CMK (cell line): Measurements from ENCODE around the gene ARHGAP42.
"Not testable (repeated sequence)": the region's sequence is repeated elsewhere in the genome, so short reads cannot be mapped to it uniquely, and the experiment has no call there.

Source experiments
- DNase-seq: peaks from one replicate; pipeline ENCODE4 v3.0.0-alpha.2; 2010; ENCODE audit warnings: low read depth

ARHGAP42 gene

GRCh38 chr11:100727410-100727809, 40.3 kb downstream of the ARHGAP42 start:
- DNase-seq = no peak

DNA sequence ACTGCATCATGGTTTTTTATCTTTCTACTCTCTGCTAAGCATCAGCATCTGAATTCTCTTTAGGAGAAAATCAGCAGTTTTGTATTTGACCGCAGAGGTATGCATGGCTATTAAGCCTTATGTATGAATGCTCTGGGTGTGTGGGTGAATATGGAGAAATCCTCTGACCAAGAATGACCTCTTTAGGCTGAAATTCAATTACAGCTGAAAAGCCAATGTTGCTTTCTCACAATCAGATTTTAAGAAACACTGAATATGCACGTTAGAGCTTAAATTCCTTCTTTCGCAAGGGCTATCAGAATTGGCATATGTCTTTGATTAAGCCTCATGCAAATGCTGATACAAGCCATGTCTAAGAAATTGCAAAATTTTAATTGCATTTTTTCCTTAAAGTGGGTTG, 43.2 kb downstream of the ARHGAP42 start:
- no peak for DNase-seq

DNA sequence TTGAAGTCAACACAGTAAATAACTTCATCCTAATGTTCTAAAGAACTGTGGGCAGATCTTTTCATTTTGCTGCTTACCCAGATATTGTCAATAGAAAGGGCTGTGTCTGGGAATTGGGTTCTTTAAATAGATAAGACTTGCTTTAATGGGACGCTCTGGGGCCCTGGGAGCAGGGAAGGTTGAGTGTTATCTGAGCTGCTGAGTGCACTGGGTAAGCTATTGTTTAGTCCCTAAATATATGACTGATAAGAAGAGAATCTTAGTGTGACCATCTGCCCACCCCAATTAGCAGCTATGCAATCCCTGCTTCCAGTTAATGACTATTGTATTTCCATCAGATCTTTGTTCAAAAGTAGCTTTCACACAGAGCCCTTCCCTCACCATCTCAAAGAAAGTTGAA, 44.4 kb downstream of the ARHGAP42 start:
- no peak for DNase-seq

- DNase-seq = no peak
Measured at GRCh38 chr11:100732949-100733348, 45.9 kb downstream of the ARHGAP42 start.

DNA sequence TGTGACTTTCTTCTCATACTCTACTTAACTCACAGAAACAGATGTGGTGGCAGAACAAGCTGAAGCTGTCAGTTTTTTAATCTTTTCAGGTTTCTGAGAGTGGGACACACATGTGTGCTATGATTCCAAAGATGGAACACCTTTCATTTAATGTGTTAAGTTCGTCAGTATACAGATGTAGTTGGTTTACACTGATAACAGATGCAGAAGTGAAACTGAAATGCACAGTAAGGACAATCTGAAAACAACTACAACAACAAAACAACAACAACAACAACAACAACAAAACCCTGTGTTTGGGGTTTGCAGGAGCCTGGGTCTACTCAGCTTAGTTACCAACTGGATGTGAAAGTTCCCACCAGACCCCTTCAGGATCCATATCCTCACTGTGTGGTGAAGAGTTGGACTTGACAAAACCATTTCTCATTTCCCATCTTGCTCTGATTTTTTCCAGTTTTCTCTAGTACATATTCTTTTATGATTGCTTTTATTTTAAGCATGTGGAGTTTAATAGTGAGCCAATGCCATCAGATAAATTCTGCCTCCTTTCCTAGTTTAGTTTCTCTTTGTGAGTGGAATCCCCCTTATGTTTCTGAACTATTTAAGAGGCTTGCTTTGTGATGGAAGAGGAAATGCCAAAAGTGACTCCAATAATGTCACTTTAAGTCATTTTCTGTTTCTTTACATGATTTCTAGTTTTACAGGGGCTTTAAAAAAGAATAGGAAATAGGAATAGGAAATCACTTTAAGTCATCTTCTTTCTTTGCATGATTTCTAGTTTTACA, 47.8 kb downstream of the ARHGAP42 start:
- no peak for DNase-seq

- DNase-seq = no peak
Measured at GRCh38 chr11:100735949-100736675, 49.0 kb downstream of the ARHGAP42 start.

- DNase-seq = no peak
Measured at GRCh38 chr11:100738701-100739270, 51.7 kb downstream of the ARHGAP42 start.

DNA sequence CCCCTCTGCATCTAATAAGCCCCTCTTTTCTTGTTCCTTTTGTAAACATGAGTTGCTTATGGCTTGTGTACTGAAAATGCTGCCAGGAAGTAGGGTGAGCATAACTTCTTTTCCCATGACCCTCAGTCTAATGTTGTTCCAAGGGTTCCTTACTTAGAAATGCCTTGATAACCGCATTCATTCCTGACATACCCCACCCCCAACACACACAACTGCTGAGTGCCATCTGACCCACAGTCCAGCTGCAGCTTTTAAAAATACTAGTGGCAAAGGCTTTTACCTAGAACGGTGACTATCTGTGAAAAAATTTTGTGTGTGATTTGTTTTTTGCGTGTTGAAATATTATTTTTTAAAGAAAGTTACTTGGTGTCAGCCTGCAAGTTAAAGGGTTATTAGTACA, 52.6 kb downstream of the ARHGAP42 start:
- DNase-seq = no peak

- no peak for DNase-seq
Measured at GRCh38 chr11:100740440-100740839, 53.4 kb downstream of the ARHGAP42 start.

DNA sequence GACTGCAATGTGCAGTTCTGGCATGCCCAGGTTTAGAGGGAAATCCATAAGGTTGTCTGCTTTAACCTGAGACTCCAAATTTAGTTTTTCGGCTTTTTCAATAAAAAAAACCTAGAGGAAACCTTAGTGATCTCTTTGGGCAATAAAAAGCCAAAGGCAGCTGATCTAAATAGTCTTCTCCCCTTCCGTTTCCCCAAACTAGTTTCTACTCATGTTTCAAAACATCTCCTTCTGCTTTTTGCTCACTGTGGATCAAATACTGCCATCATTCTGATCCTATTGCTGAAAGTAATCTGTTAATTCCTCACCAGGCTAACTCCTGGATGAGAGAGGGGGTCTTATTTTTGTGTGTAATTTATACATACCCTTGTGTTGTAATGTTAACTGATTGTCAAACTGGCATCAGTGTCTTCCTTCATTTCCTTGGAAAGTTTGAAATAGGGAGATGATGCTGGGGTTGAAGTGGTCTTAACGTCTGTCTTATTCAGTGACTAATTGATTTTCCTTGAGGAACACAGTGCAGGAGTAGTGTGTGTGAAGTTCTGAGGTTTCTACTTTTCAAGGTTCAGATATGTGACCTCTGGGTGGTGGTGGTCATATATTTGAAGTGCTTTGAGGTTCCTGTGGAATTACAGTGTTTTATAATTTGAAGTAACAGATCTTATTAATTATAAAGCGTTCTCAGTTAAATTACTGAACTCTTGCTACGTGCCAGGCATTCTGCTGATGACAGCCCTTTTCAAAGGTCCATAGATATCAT, 55.0 kb downstream of the ARHGAP42 start:
- DNase-seq = no peak

DNA sequence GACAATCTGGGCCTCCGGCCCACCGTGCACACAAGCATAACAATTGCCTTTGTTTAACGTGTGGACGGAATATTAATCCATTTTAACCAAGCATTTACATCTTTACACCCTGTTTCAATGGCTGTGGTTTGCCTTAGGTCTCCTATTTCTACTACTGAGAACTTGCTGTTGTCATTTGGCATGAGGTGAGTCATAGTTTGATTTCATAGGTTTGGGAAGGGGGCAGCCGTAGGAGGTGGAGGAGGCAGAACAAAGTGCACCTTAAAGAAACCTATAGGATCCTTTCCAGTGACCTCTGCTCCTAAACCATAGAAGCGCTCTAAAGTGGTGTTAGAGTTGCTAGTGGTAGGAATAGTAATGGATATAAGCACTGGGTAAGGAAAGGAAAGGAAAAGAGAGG, 59.4 kb downstream of the ARHGAP42 start:
- DNase-seq = no peak

- no peak for DNase-seq
Measured at GRCh38 chr11:100748153-100748552, 61.1 kb downstream of the ARHGAP42 start.

DNA sequence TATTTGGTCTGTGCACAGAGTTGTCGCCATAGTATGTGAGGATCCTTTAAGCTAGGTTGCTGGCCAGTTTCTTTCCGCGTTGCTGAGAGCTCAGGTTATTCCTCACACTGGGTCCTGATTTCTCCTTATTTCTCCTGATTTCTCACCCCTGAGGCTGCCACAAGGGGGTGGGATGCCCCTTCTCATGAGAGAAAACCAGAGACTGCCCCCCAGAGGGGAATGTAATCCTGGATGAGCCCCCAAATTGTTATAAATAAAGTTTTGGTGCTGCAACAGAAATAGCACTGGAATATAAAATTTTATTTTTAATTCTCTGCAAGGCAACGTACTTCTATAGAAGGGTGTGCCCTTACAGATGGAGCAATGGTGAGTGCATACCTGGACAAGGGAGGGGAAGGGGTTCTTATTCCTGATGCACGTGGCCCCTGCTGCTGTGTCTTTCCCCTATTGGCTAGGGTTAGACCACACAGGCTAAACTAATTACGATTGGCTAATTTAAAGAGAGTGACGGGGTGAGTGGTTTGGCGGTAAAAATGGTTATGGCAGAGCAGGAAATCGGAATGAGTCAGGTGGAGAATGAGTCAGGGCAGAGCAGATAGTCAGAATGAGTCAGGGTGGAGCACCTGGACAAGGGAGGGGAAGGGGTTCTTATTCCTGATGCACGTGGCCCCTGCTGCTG, 62.9 kb downstream of the ARHGAP42 start:
- not testable (repeated sequence) for DNase-seq

DNA sequence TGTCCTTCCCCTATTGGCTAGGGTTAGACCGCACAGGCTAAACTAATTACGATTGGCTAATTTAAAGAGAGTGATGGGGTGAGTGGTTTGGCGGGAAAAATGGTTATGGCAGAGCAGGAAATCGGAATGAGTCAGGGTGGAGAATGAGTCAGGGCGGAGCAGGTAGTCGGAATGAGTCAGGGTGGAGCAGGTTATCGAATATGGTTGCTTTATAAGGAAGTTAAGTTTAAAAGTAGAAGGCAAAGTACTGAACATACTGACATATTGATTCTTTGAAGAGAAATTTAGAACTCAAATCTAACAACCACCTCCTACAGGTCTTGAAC, 63.4 kb downstream of the ARHGAP42 start:
- DNase-seq = not testable (repeated sequence)

DNA sequence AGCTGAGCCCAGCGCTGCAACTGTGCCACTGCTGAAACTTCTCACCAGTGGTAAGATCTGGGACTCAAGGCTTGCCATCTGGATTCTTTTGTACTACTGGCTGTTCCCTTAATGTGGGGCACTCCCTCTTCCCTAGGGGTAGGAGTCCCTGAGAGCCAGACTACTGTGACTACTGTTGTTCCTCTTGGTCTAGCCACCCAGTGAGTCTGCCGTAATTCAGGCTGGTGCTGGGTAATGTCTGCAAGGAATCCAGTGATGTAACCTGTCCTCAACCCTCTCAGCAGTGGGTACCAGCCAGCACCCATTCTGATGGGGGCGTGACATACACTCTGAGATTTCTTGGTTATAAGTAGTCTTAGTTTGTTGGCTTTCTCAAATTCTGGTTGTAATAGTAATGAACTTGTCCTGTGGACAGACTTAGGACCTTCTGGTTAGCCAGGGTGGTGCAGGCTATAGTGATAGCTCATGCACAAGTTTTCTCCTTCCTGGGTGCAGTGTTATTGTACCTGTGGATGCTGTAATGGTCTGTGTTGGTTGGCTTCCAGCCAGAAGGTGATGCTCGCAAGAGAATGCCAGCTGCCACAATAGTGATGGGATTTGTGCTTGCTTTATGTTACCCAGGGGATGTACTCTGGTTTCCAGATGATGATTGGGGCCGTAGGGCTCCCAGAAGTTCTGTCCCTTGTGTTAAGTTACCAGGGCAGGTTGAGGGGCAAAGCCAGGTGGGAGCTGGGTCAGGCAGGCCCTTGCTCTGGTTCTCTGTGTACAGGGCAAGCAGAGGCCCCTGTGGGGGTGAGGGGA, 65.5 kb downstream of the ARHGAP42 start:
- no peak for DNase-seq

DNA sequence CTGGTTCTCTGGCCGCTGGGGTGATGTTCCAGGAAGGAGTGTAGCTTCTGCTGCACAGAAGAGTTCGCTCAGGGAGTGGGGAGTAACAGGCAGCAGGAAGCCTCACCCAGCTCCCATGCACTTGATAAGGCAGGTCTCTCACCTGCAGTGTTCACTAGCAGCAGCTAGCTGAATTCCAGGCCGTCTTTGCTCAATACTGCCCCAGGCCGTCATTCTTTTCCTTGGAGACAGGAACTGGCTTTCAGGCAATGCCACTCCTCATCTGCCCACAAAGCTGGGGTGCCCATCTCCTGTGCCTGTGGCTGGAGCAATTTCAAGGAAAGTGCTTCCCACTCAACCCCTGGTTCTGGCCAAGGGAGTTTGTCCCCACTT, 66.1 kb downstream of the ARHGAP42 start:
- no peak for DNase-seq

DNA sequence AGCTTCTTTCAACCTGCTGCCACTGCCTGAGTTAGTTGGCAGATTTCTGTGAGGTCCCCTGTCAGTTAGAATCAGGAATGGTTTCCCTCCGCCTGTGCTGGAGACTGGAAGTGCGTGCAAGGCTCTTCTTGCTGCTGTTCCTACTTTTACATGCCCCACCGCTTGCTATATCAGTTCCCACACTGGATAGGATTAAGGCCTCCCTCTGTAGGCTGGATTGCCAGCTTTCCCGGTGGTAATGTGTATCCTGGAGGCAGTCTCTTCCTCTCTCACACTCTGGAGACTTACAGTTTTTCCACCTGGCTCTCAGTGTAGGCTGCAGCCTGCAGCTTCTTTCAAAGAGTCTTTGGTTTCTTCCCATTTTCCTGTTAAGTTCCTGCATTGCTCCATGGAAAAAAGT, 66.5 kb downstream of the ARHGAP42 start:
- DNase-seq = no peak

- DNase-seq = no peak
Measured at GRCh38 chr11:100756559-100756958, 69.5 kb downstream of the ARHGAP42 start.

- DNase-seq = no peak
Measured at GRCh38 chr11:100757646-100758045, 70.6 kb downstream of the ARHGAP42 start.

GRCh38 chr11:100759106-100759505, 72.0 kb downstream of the ARHGAP42 start:
- no peak for DNase-seq

DNA sequence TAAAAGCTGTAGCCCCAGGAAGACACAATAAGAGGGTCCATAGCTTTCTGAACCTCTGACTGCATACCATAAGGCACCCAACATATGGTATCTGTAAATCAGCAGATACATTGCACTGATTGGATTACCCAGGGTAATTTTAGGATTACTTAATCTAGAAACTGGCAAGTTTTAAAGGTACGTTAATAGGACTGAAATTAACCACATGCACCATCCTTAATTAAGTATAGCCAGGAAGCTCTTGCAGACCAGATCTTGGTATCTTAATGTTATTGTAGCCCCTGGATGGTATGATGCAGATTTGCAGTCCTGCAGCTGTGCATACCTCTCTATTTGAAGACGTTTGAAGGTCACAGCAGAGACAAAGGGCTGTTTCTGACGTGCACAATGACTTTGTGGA, 72.8 kb downstream of the ARHGAP42 start:
- DNase-seq = no peak
